H4 (cell line): Measurements from ENCODE around the gene DMD. TPM values are rescaled to one million over a fixed set of nuclear protein-coding genes. Genes with fewer than 3 reads are reported as not detected.
A peak's percentile ranks its signal among the peaks of the same experiment; 100 is the strongest.

Experiments used
- DNase-seq: peaks from one replicate; pipeline ENCODE4 v3.0.0-alpha.2; 2015; ENCODE audit warnings: low spot score
- total RNA-seq: library from RNA; depleted of rRNA; stranded (reverse); fragments of >200 nt; shearing (Covaris generic); gene quantifications from 2 replicates; pipeline ENCODE4 v1.2.3, GENCODE V29; 2014

Gene DMD
- total RNA-seq, 1 experiment from 2014 or later, result 13.3 TPM

DNA sequence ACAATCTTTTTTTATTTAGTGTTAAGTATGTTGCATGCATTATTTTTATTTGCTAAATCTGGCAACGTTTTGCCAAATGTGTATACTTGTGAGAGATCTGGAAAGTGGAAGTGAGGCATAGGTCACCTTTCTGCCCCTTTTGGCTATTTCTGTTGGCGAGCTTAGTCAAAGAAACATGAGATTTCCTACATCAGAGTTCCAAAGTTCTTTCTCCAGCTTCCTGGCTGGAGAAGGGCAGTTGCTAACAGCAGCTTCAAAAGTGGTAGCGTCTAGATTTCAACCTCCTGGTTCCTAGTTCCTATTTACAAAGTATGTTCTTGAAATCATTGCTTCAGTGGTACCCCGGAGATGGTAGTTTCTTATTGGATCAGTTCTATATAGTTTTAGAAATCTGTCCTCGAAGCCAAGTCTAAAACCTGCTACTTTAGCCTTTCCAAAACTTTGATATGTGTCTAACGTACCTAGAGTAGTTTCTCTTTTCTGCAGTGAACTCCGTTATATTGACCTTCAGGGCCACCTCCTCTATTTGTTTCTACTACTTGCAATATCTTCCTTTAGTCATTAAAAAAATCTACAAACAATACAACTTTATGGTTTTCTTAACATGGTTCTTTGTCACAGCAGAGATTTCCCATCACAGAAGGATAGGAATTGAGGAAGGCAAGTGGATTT, 1683.8 kb downstream of the DMD start:
- no peak for DNase-seq

DNA sequence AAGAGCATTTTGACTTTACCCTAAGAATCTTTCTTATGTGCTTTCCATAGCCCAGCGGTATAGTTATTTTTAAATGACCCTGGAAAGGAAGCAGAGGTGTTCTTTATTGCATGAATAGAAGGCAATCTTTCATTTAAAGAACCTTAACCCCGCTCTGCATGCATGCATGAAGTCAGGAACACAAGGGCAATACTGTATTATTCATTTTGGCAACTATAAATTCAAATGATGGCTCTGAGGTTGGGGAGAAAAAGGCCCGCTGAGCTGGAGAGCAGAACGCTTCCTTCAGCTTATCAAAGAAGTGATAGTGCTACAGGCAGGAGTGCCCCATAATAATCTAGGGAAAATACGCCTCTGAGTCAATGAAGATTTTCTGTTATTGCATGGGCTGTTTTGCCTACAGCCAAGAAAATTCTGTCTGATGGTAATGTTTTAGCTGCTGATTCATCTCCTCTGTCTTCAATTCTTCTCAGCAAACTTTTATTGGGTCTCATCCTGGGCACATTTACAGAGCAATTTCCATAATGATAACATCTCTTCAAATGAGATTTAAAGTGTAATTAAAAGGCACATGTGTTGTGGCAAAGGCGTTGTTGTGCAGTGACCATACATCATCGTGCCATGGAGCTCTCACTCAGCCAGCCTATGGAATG, 1687.3 kb downstream of the DMD start:
- DNase-seq, result no peak

GRCh38 chrX:31522760-31523159, 1688.6 kb downstream of the DMD start:
- DNase-seq, result no peak

- no peak for DNase-seq
Measured at GRCh38 chrX:31521941-31522340, 1689.4 kb downstream of the DMD start.

DNA sequence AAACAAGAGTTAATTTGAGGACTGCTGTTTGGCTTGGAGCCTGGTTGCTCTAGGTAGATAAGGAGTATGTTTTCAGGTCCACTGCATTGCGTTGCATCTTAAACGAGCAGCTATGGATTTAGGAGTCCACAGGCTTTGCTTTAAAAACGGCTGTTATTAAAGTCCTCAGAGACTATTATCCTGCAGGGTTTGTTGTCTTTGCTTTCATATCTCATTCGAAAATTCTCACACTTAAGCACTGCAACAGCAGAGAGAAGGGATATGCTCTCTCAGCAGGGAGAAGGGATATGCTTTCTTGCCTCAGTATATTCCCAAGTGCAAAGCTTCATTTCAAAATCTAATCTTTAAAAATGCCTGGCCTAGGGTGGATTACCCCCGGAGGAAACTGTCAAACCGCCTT, 1694.8 kb downstream of the DMD start:
- DNase-seq, result no peak

DNA sequence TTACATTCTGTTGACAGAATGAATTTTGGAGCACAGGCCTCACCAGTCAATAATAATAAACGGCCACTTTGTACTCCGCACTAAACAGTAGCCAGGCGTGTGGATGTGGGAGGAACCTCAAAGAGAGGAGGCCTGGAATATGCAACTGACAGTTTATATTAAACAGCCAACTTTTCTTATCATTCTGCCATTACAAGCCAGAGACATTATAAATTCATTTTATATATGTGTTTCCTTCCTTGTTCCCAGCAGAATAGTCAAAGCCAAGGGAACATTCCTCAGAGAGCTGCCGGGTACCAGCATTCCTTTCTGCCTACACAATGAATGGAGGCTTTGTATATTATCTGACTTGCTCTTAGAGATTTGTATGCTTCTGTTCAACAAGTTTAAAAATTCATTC, 1703.0 kb downstream of the DMD start:
- no peak for DNase-seq

DNA sequence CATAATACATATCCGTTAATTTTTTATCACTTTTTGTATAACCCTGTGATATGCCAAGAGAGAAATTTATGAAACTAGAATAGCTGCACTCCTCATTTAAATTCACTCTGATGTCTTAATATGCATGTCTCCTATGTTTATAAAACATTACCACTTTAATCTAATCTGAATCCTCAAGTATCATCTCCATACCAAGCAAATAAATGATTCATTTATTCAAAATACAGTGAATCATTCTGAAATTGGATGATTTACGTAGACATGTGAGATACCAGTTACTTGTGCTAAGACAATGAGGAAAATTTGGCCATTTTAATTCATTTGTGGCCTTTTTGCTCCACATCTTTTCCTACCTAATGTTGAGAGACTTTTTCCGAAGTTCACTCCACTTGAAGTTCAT, 1704.4 kb downstream of the DMD start:
- no peak for DNase-seq

- no peak for DNase-seq
Measured at GRCh38 chrX:31506360-31506759, 1705.0 kb downstream of the DMD start.

GRCh38 chrX:31500921-31501320, 1710.4 kb downstream of the DMD start:
- peak; percentile 70 for DNase-seq

GRCh38 chrX:31499109-31499508, 1712.2 kb downstream of the DMD start:
- peak; percentile 80 for DNase-seq

- no peak for DNase-seq
Measured at GRCh38 chrX:31497086-31497485, 1714.3 kb downstream of the DMD start.

GRCh38 chrX:31487951-31488350, 1723.4 kb downstream of the DMD start:
- DNase-seq, result no peak

DNA sequence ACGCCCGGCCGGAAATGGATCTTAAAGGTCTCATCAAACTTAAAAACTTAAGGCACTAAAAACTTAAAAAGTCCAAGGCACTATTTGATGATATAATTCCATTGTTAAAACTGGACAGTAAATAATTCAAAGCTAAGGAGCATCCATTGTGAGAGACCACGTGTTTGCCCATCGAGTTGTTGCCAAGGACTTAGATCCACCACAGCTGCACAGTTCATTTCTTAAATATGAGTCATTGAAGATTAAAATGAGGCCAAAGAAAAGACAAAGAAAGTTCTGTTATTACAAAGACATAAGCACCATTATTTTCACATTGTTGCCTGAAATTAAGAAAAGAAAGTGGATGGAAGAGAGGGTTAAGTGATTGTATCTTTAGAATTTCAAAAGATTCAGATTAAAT, 1728.0 kb downstream of the DMD start:
- DNase-seq, result peak; percentile 28

GRCh38 chrX:31480696-31481095, 1730.7 kb downstream of the DMD start:
- no peak for DNase-seq

GRCh38 chrX:31471229-31471628, 1740.1 kb downstream of the DMD start:
- DNase-seq, result no peak

DNA sequence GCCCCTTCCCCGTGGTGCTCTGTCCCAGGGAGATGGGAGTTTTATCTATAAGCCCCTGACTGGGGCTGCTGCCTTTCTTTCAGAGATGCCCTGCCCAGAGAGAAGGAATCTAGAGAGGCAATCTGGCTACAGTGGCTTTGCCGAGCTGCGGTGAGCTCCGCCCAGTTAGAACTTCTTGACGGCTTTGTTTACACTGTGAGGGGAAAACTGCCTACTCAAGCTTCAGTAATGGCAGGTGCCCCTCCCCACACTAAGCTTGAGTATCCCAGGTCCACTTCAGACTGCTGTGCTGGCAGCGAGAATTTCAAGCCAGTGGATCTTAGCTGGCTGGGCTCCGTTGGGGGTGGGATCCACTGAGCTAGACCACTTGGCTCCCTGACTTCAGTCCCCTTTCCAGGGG, 1740.6 kb downstream of the DMD start:
- peak; percentile 3 for DNase-seq

- no peak for DNase-seq
Measured at GRCh38 chrX:31464306-31464915, 1746.9 kb downstream of the DMD start.

GRCh38 chrX:31461266-31461665, 1750.1 kb downstream of the DMD start:
- DNase-seq, result no peak

DNA sequence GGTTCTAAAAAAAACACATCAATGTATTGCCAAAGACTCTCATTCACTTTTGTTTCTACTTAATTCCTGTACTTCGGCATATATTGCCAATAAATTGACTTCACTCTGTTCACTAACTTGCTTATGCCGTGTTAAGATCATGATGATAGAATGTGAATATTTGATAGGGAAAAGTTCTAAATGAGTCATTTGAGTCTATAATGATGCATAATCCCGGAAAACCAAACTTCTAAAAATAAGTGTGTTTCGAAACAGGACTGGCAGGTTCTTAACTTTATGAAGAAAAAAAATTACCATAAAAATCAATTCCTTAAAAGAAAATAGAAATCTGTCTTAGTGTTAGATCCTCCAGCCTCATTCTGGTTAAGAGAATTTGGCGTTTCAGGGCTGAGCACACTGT, 1752.0 kb downstream of the DMD start:
- no peak for DNase-seq

- DNase-seq, result no peak
Measured at GRCh38 chrX:31449965-31450364, 1761.4 kb downstream of the DMD start.

GRCh38 chrX:31449081-31449480, 1762.3 kb downstream of the DMD start:
- DNase-seq, result no peak

DNA sequence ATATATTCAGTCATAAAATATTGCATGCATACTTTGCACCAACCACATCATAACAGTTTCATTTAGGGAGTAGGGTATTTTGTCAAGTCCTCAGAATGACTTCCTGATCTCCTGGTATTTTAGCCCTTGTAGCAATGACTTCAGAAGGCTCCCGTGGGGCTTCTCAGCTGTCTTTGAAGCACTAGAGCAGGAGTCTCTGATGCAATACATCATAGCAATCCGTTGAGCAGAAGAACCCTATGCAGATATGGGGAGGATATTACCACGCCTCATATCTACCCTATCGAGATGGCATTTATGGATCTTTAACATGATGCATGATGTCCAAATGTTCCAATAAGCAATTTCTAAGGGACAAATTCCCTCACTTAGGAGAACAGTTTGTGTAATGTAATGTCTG, 1765.8 kb downstream of the DMD start:
- DNase-seq, result no peak

DNA sequence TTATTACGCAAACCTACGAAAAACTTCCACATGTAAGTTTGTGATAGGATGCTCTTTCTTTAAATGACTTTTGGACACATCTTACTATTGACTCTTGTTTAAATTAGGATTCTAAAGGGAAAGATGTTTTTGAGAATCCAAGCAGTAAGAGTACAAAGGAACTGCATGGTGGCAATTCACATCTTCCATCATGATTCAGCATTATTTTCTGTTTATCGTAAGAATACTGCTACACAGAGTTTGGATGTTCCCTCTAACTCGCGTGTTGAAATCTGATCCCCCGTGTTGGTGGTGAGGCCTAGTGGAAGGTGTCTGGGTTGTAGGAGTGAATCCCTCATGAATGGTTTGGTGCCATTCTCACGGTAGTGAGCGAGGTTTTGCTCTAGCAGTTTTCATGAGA, 1767.7 kb downstream of the DMD start:
- no peak for DNase-seq
